H1 (cell line): ENCODE results near the gene CKS1B. TPM values are rescaled to one million over a fixed set of nuclear protein-coding genes. Genes with fewer than 3 reads are reported as not detected.
A peak's percentile ranks its signal among the peaks of the same experiment; 100 is the strongest.

Source experiments
- CTCF ChIA-PET: fragments of 300-600 bp; sonication (Branson Sonifier 250); formaldehyde crosslinking; loops from one replicate; lab custom pipeline; 2021; ENCODE audit not compliant: partially characterized antibody; lab: Charles Lee
- POLR2A ChIA-PET: fragments of 300-600 bp; sonication (Branson Sonifier 250); formaldehyde crosslinking; loops from one replicate; lab custom pipeline; 2021; ENCODE audit warnings: inconsistent platforms; ENCODE audit not compliant: partially characterized antibody; lab: Charles Lee
- DNase-seq, 2 experiments: peaks; one replicate each; pipeline versions ENCODE4 v3.0.0 to v3.0.0-alpha.2; 2010 to 2022; ENCODE audit warnings: low spot score in 2 of 2, low read depth in 1 of 2, mixed read lengths in 1 of 2
- FAIRE-seq: peaks from 2 replicates; lab custom pipeline; 2011; peaks lifted over from hg19 to GRCh38; lab: Jason Lieb, UNC
- H2AFZ ChIP-seq: 2 replicates; pipeline ENCODE4 v1.8.1; 2012; ENCODE audit warnings: low read length, inconsistent platforms
- H2AK5ac ChIP-seq: 2 replicates; pipeline ENCODE4 v1.6.1; 2013; ENCODE audit warnings: low read depth, low read length
- H2BK120ac ChIP-seq: replicated peaks from 2 replicates; pipeline ENCODE3; 2013; ENCODE audit warnings: low read depth, low read length, inconsistent platforms
- H2BK12ac ChIP-seq: 2 replicates; pipeline ENCODE4 v1.6.1; 2013; ENCODE audit warnings: low read depth, low read length
- H2BK15ac ChIP-seq: 2 replicates; pipeline ENCODE4 v1.6.1; 2013; ENCODE audit warnings: low read length
- H2BK20ac ChIP-seq: 2 replicates; pipeline ENCODE4 v1.6.1; 2013; ENCODE audit warnings: low read length
- H2BK5ac ChIP-seq: 2 replicates; pipeline ENCODE4 v1.6.1; 2013; ENCODE audit warnings: low read depth, low read length
- H3K14ac ChIP-seq: 2 replicates; pipeline ENCODE4 v1.6.1; 2013; ENCODE audit warnings: inconsistent platforms; ENCODE audit not compliant: insufficient read length
- H3K18ac ChIP-seq: 2 replicates; pipeline ENCODE4 v1.6.1; 2013; ENCODE audit warnings: low read length; ENCODE audit errors: extremely low read depth
- H3K23ac ChIP-seq: 2 replicates; pipeline ENCODE4 v1.6.1; 2013; ENCODE audit warnings: inconsistent platforms; ENCODE audit not compliant: insufficient read length
- H3K23me2 ChIP-seq: 2 replicates; pipeline ENCODE4 v1.6.1; 2013; ENCODE audit warnings: low read depth, low read length
- H3K27ac ChIP-seq: 2 replicates; pipeline ENCODE4 v1.6.1; 2011; ENCODE audit warnings: low read depth, low read length, inconsistent platforms
- H3K27me3 ChIP-seq, 4 experiments: replicated peaks in 1 of 4; 1 replicate in 1 of 4; 2 replicates in 3 of 4; pipeline versions ENCODE4 v1.6.1 to v1.8.1; 2011 to 2013; ENCODE audit warnings: low read length in 3 of 4, mild to moderate bottlenecking in 3 of 4, inconsistent platforms in 2 of 4, mixed read lengths in 2 of 4, moderate library complexity in 1 of 4; ENCODE audit not compliant: control insufficient read depth in 3 of 4, insufficient read depth in 3 of 4; ENCODE audit errors: extremely low read depth in 1 of 4
- H3K36me3 ChIP-seq, 4 experiments: 2 replicates each; pipeline versions ENCODE4 v1.6.1 to v1.8.1; 2011 to 2013; ENCODE audit warnings: mild to moderate bottlenecking in 4 of 4, low read length in 3 of 4, moderate library complexity in 2 of 4, control low read depth in 1 of 4, inconsistent platforms in 1 of 4; ENCODE audit not compliant: insufficient read depth in 4 of 4, control insufficient read depth in 2 of 4
- H3K4ac ChIP-seq: replicated peaks from 2 replicates; pipeline ENCODE3; 2013; ENCODE audit warnings: low read length, low read depth, mixed read lengths, inconsistent platforms; ENCODE audit not compliant: insufficient read length
- H3K4me1 ChIP-seq, 4 experiments: replicated peaks in 1 of 4; 1 replicate in 1 of 4; 2 replicates in 3 of 4; pipeline versions ENCODE4 v1.6.1 to v1.8.1; 2011 to 2013; ENCODE audit warnings: low read length in 3 of 4, inconsistent platforms in 2 of 4, mixed read lengths in 1 of 4; ENCODE audit not compliant: insufficient read depth in 4 of 4, control insufficient read depth in 3 of 4
- H3K4me2 ChIP-seq, 2 experiments: 2 replicates each; pipeline versions ENCODE4 v1.6.1 to v1.8.1; 2011 to 2013; ENCODE audit warnings: low read depth in 2 of 2, low read length in 2 of 2, control low read depth in 1 of 2, inconsistent platforms in 1 of 2, mild to moderate bottlenecking in 1 of 2; ENCODE audit not compliant: insufficient read depth in 1 of 2
- H3K4me3 ChIP-seq, 4 experiments: fragments of 200-600, 300-600 bp in 1 of 4; sonication (generic), shearing (Covaris generic), sonication (Bioruptor Twin) in 1 of 4; 2 replicates each; pipeline versions ENCODE4 v1.5.1 to v1.8.1; 2011 to 2016; ENCODE audit warnings: low read length in 4 of 4, low read depth in 3 of 4, control low read depth in 2 of 4, inconsistent platforms in 2 of 4, mild to moderate bottlenecking in 2 of 4, mixed read lengths in 1 of 4, moderate library complexity in 1 of 4; ENCODE audit not compliant: insufficient read depth in 2 of 4; ENCODE audit errors: extremely low read depth in 1 of 4
- H3K56ac ChIP-seq: replicated peaks from 2 replicates; pipeline ENCODE3; 2013; ENCODE audit warnings: low read depth, mild to moderate bottlenecking, mixed read lengths, low read length, inconsistent platforms; ENCODE audit not compliant: insufficient read length
- H3K79me1 ChIP-seq: 2 replicates; pipeline ENCODE4 v1.6.1; 2013; ENCODE audit warnings: low read depth, low read length, control low read depth
- H3K79me2 ChIP-seq, 2 experiments: 2 replicates each; pipeline versions ENCODE4 v1.6.1 to v1.8.1; 2012 to 2013; ENCODE audit warnings: low read length in 2 of 2, mild to moderate bottlenecking in 2 of 2, inconsistent platforms in 1 of 2; ENCODE audit not compliant: insufficient read depth in 2 of 2, control insufficient read depth in 1 of 2
- H3K9ac ChIP-seq, 4 experiments: replicated peaks in 1 of 4; 1 replicate in 1 of 4; 2 replicates in 3 of 4; pipeline versions ENCODE4 v1.6.1 to v1.8.1; 2011 to 2013; ENCODE audit warnings: low read depth in 3 of 4, low read length in 3 of 4, control low read depth in 2 of 4, mild to moderate bottlenecking in 2 of 4, moderate library complexity in 2 of 4, inconsistent platforms in 1 of 4; ENCODE audit errors: extremely low read depth in 1 of 4
- H3K9me3 ChIP-seq, 2 experiments: 2 replicates each; pipeline versions ENCODE4 v1.6.1 to v1.8.1; 2012 to 2013; ENCODE audit warnings: mild to moderate bottlenecking in 2 of 2, moderate library complexity in 2 of 2, control low read depth in 1 of 2, inconsistent platforms in 1 of 2, low read depth in 1 of 2, low read length in 1 of 2, mixed read lengths in 1 of 2; ENCODE audit not compliant: insufficient read depth in 2 of 2
- H4K20me1 ChIP-seq, 2 experiments: replicated peaks in 1 of 2; 2 replicates each; pipeline versions ENCODE3 to v1.8.1; 2011 to 2013; ENCODE audit warnings: inconsistent platforms in 2 of 2, low read length in 2 of 2, mild to moderate bottlenecking in 1 of 2; ENCODE audit not compliant: insufficient read depth in 2 of 2, control insufficient read depth in 1 of 2
- H4K5ac ChIP-seq: 2 replicates; pipeline ENCODE4 v1.6.1; 2013; ENCODE audit warnings: low read length, low read depth, mixed read lengths, inconsistent platforms; ENCODE audit not compliant: insufficient read length
- H4K8ac ChIP-seq: 2 replicates; pipeline ENCODE4 v1.8.0; 2013; ENCODE audit warnings: mild to moderate bottlenecking, moderate library complexity, low read length, inconsistent platforms; ENCODE audit not compliant: insufficient read depth; ENCODE audit errors: extremely low read depth
- H4K91ac ChIP-seq: replicated peaks from 2 replicates; pipeline ENCODE3; 2013; ENCODE audit warnings: low read length, mixed read lengths, inconsistent platforms; ENCODE audit not compliant: insufficient read length
- ATF3 ChIP-seq: IDR thresholded peaks from 2 replicates; pipeline ENCODE4 v1.6.1; 2011; ENCODE audit warnings: low read depth, mild to moderate bottlenecking, low read length; ENCODE audit not compliant: insufficient read depth
- BACH1 ChIP-seq: IDR thresholded peaks from 2 replicates; pipeline ENCODE4 v1.6.1; 2012; ENCODE audit warnings: low read length, improper control_type of control experiment
- BRCA1 ChIP-seq: IDR thresholded peaks from 2 replicates; pipeline ENCODE4 v1.6.1; 2012; ENCODE audit warnings: low read depth, low read length, improper control_type of control experiment
- CBX8 ChIP-seq: fragments of 300-800, 300-1000 bp; sonication (generic); IDR thresholded peaks from 2 replicates; pipeline ENCODE4 v1.7.1; 2016; ENCODE audit warnings: low read depth, low read length, borderline replicate concordance
- EZH2 ChIP-seq: fragments of 200-600 bp; sonication (generic); IDR thresholded peaks from 2 replicates; pipeline ENCODE4 v1.7.1; 2012; ENCODE audit warnings: low read depth, mild to moderate bottlenecking, moderate library complexity, low read length, inconsistent platforms; ENCODE audit not compliant: severe bottlenecking
- FOSL1 ChIP-seq: IDR thresholded peaks from 2 replicates; pipeline ENCODE4 v1.6.1; 2011; ENCODE audit warnings: mild to moderate bottlenecking, low read depth, low read length, moderate library complexity; ENCODE audit not compliant: insufficient read depth
- KDM4A ChIP-seq: IDR thresholded peaks from one replicate; pipeline ENCODE4 v1.7.1; 2012; ENCODE audit warnings: low read depth, mild to moderate bottlenecking, moderate library complexity, low read length, inconsistent platforms; ENCODE audit not compliant: severe bottlenecking
- NRF1 ChIP-seq: IDR thresholded peaks from 2 replicates; pipeline ENCODE4 v1.6.1; 2011; ENCODE audit warnings: mild to moderate bottlenecking, low read depth, low read length, improper control_type of control experiment
- PHF8 ChIP-seq: fragments of 200-600 bp; sonication (generic); conservative IDR thresholded peaks from 2 replicates; pipeline ENCODE4 v1.7.1; 2012; ENCODE audit warnings: low read depth, mild to moderate bottlenecking, inconsistent platforms, low read length, moderate library complexity
- RFX5 ChIP-seq: IDR thresholded peaks from 2 replicates; pipeline ENCODE4 v1.6.1; 2011; ENCODE audit warnings: low read depth, low read length, improper control_type of control experiment, borderline replicate concordance
- USF2 ChIP-seq: IDR thresholded peaks from 2 replicates; pipeline ENCODE4 v1.6.1; 2011; ENCODE audit warnings: low read length, improper control_type of control experiment
- ZNF274 ChIP-seq: IDR thresholded peaks from 2 replicates; pipeline ENCODE4 v1.7.0; 2012; ENCODE audit warnings: low read length, borderline replicate concordance; ENCODE audit errors: extremely low read depth
- WGBS, 2 experiments: shearing (Covaris generic) in 1 of 2; methylation state at CpG; one replicate each; pipeline versions ENCODE4 v1.1.6 to v1.1.7; 2013 to 2015; ENCODE audit warnings: low lambda C conversion rate in 2 of 2, mixed read lengths in 2 of 2, inconsistent platforms in 1 of 2, low coverage in 1 of 2, missing lambda C conversion rate in 1 of 2; ENCODE audit not compliant: insufficient replicate concordance in 2 of 2, insufficient coverage in 1 of 2, insufficient read length in 1 of 2; ENCODE audit errors: extremely low coverage in 1 of 2, missing lambda C conversion rate in 1 of 2; 5-methylcytosine and 5-hydroxymethylcytosine counted together
- polyA plus RNA-seq, 7 experiments: library from polyadenylated mRNA; depleted of rRNA in 3 of 7; stranded (reverse) in 5 of 7; unstranded in 2 of 7; fragments of >200 nt in 5 of 7; fragments of 200-250 nt in 2 of 7; gene quantifications; 1 replicate in 5 of 7; 2 replicates in 1 of 7; 4 replicates in 1 of 7; pipeline versions ENCODE4 v1.2.1 to v1.2.3, GENCODE V29; 2011 to 2013; ENCODE audit warnings: missing spikeins in 2 of 7, mixed read lengths in 2 of 7
- total RNA-seq: library from RNA; stranded (reverse); fragmentation: NEBNext Ultra II Directional; extraction: Animal tissue kit (Norgen Biotek cat#: 25700); gene quantifications from 2 replicates; pipeline ENCODE4 v1.2.1, GENCODE V29; 2021

CKS1B gene
- total and polyA plus RNA-seq, 2 of the 8 experiments (the other 6 are each of a cell fraction or from before 2014, with no cell fraction given), result 294 to 1,025 TPM

- H3K9me3 ChIP-seq, result no peaks in the 10 kb centered on the region
- H2BK15ac ChIP-seq, result no peak overlapping the region
- H3K9ac ChIP-seq, result 0 out of 7 replicates have a peak overlapping the region, but pooled peaks of 1 of the 4 experiments have one; percentile 12
- peaks cover 2 to 20% (median 14%) of the 10 kb centered on the region in 4 experiments; a peak in 7 of 8 replicates for H3K36me3 ChIP-seq
- H3K23ac ChIP-seq, result no peak overlapping the region
- no peak overlapping the region for H3K18ac ChIP-seq
- no peak overlapping the region for H2BK20ac ChIP-seq
- H4K20me1 ChIP-seq, result peaks cover 0 to 5% of the 10 kb centered on the region in 2 experiments
- H2BK5ac ChIP-seq, result no peak overlapping the region
- no peak overlapping the region for H3K14ac ChIP-seq
- H3K27me3 ChIP-seq, result no peaks in the 10 kb centered on the region
- 92% methylated on average over 1 of the region's 1 CpG; no CpG with 5 or more reads in 1 of the 2 experiments for WGBS, 2 experiments
- no peak overlapping the region for H3K4me2 ChIP-seq
- ChIA-PET POLR2A (interaction anchor here (1.3 to 42.8 kb wide), 11 partner anchors 14 to 82 kb away, joined by 3 to 702 read pairs (median 9); partner anchors contain the start of genes CKS1B, EFNA4, FLAD1 and PBXIP1), CTCF (interaction anchor here (0.8 to 14.0 kb wide), 16 partner anchors 10 to 122 kb away, joined by 3 to 334 read pairs (median 8); partner anchors contain the start of genes ADAM15, CKS1B, EFNA4 and FLAD1)
- FAIRE-seq (no peak), DNase-seq (no peak)
- peaks cover 0 to 3% of the 10 kb centered on the region in 2 experiments; a peak in 1 of 4 replicates for H3K79me2 ChIP-seq
- no peak overlapping the region for H3K4me3 ChIP-seq
- 0 out of 2 replicates have a peak overlapping the region, but pooled peaks have one; percentile 17 for H2BK12ac ChIP-seq
- no peaks in the 10 kb centered on the region for H3K79me1 ChIP-seq
- H4K8ac ChIP-seq, result no peak overlapping the region
- no peak overlapping the region for H2AK5ac ChIP-seq
- no peak overlapping the region for H4K5ac ChIP-seq
- no peak overlapping the region for H3K27ac ChIP-seq
- no peak overlapping the region for H4K91ac ChIP-seq
- H3K56ac ChIP-seq, result no peak overlapping the region
- H2AFZ ChIP-seq, result no peak overlapping the region
- no peaks in the 10 kb centered on the region; the same call in 1 of the 2 replicates for H3K23me2 ChIP-seq
- no peak overlapping the region for H3K4ac ChIP-seq
- H2BK120ac ChIP-seq, result no peak overlapping the region
- peaks cover 0 to 7% (median 4%) of the 10 kb centered on the region in 4 experiments; a peak in 3 of 7 replicates for H3K4me1 ChIP-seq
- no peak for TF ChIP-seq USF2
- no peak for TF ChIP-seq FOSL1
- no peak for TF ChIP-seq NRF1
- TF ChIP-seq EZH2, result no peak
- no peak for TF ChIP-seq PHF8
- no peak for TF ChIP-seq BRCA1
- no peak for TF ChIP-seq ATF3
- TF ChIP-seq ZNF274, result no peak
- TF ChIP-seq CBX8, result no peak
- TF ChIP-seq KDM4A, result no peak
- no peak for TF ChIP-seq RFX5
- TF ChIP-seq BACH1, result no peak
Measured at GRCh38 chr1:154994269-154994587, 19.7 kb downstream of the CKS1B start.
